ENCODE data around the gene DOCK11. TPM values are rescaled to one million over a fixed set of nuclear protein-coding genes. Genes with fewer than 3 reads are reported as not detected.

Gene DOCK11
- total and polyA plus RNA-seq, 9 of the 15 experiments (the other 6 are each of a cell fraction or from before 2014, with no cell fraction given) = 41.8 to 77.8 (median 50.9) TPM

- intact Hi-C loops (cut with micrococcal nuclease) = no loop called here
- BruUV-seq (replicated peaks) = no TSS peak
- TF ChIP-seq ZNF695 (CRISPR knock-in tag; IDR thresholded peaks at IDR 0.05) (no peak), SLC30A9 (CRISPR knock-in tag; IDR thresholded peaks at IDR 0.05) (no peak), REST (IDR thresholded peaks at IDR 0.05; ENCODE audit: borderline replicate concordance) (no peak), REST (CRISPR knock-in tag; IDR thresholded peaks at IDR 0.05; ENCODE audit: low read depth) (no peak)
- DNase-seq (ENCODE audit: extremely low read depth in 1 of 4, low spot score in 3 of 4) = no peak
- H3K79me2 ChIP-seq (ENCODE audit: control insufficient read depth, insufficient read depth, low read length) = peaks cover 2% of the 10 kb centered on the region; the same call in 1 of the 3 replicates
- H3K36me3 ChIP-seq (ENCODE audit: control insufficient read depth, insufficient read depth, low read length) = peaks cover 84% of the 10 kb centered on the region
- no peak overlapping the region for H2AFZ ChIP-seq (ENCODE audit: low read depth, low read length)
- WGBS (ENCODE audit: insufficient coverage, low coverage, missing lambda C conversion rate) = 76% methylated on average over 3 of the region's 3 CpGs
- POLR2A ChIA-PET = no interaction called here
- no peaks in the 10 kb centered on the region for H3K27me3 ChIP-seq (ENCODE audit: control insufficient read depth in 2 of 2, insufficient read depth in 2 of 2, low read length in 2 of 2)
- no peak overlapping the region for H3K4me3 ChIP-seq
- ATAC-seq = no peak
- in situ Hi-C loops (cut with MboI) = no loop called here
- H3K9ac ChIP-seq (ENCODE audit: insufficient read depth in 1 of 2, low read depth in 2 of 2, low read length in 2 of 2) = no peak overlapping the region
- H4K20me1 ChIP-seq (replicated peaks; ENCODE audit: control insufficient read depth, insufficient read depth, low read length) = no peaks in the 10 kb centered on the region
- no peaks in the 10 kb centered on the region for H3K9me1 ChIP-seq (ENCODE audit: control insufficient read depth, insufficient read depth, low read length)
- peaks cover 0 to 6% of the 10 kb centered on the region in 2 experiments; a peak in 3 of 5 replicates for H3K4me1 ChIP-seq (replicated peaks in 1 of 2; ENCODE audit: control insufficient read depth in 2 of 2, insufficient read depth in 2 of 2, low read length in 2 of 2)
- H3K27ac ChIP-seq (ENCODE audit: extremely low read depth, low read depth, low read length) = no peak overlapping the region
- H3K4me2 ChIP-seq (ENCODE audit: insufficient read depth, low read length) = no peak overlapping the region
- CTCF ChIA-PET (ENCODE audit: low intra/inter-chr PET ratio) = no interaction called here
- FAIRE-seq = peak; percentile 49
- no peaks in the 10 kb centered on the region for H3K9me3 ChIP-seq (replicated peaks; ENCODE audit: control insufficient read depth, insufficient read depth, low read depth, low read length)
Measured at GRCh38 chrX:118569676-118570075, 74.1 kb downstream of the DOCK11 start.
